SK-N-MC (cell line): Measurements from ENCODE around the gene ADARB2.

Experiments
- EZH2 ChIP-seq: fragments of 200-600 bp; sonication (generic); IDR thresholded peaks from one replicate; pipeline ENCODE4 v1.6.1; 2017; ENCODE audit warnings: antibody characterized with exemption
- FOXP2 ChIP-seq: optimal IDR thresholded peaks from 2 replicates; pipeline ENCODE3; 2011; ENCODE audit warnings: mild to moderate bottlenecking, moderate library complexity; ENCODE audit not compliant: insufficient read depth; ENCODE audit errors: extremely low read length, control extremely low read depth
- POLR2AphosphoS5 ChIP-seq: IDR thresholded peaks from 2 replicates; pipeline ENCODE4 v1.6.1; 2012; ENCODE audit warnings: mild to moderate bottlenecking, low read depth, low read length, borderline replicate concordance

GRCh38 chr10:1591742-1592141 is 145.6 kb downstream of the ADARB2 start:
- TF ChIP-seq EZH2 (no peak), POLR2AphosphoS5 (no peak), FOXP2 (no peak)
